Measurements from ENCODE around the gene C1QL2.
A peak's percentile ranks its signal among the peaks of the same experiment; 100 is the strongest.

Gene C1QL2

GRCh38 chr2:119196301-119197125, 38.0 kb upstream of the C1QL2 start:
- no peaks in the 10 kb centered on the region for H3K36me3 ChIP-seq (ENCODE audit: insufficient read depth, low read length)
- peaks cover 11% of the 10 kb centered on the region for H3K27me3 ChIP-seq (ENCODE audit: control insufficient read depth, insufficient read depth, low read length)
- no peak overlapping the region for H3K9ac ChIP-seq (ENCODE audit: low read depth, low read length)
- H3K4me1 ChIP-seq (ENCODE audit: control insufficient read depth, insufficient read depth, low read length): peaks cover 29% of the 10 kb centered on the region
- no peak overlapping the region for H3K4me3 ChIP-seq (ENCODE audit: low read length)
- H3K4me2 ChIP-seq (ENCODE audit: low read length): no peak overlapping the region
- H3K9me3 ChIP-seq (replicated peaks; ENCODE audit: low read length): no peaks in the 10 kb centered on the region

- H3K4me3 ChIP-seq (ENCODE audit: low read length): no peak overlapping the region
- peaks cover 29% of the 10 kb centered on the region for H3K4me1 ChIP-seq (ENCODE audit: control insufficient read depth, insufficient read depth, low read length)
- H3K27me3 ChIP-seq (ENCODE audit: control insufficient read depth, insufficient read depth, low read length): peaks cover 8% of the 10 kb centered on the region
- no peaks in the 10 kb centered on the region for H3K9me3 ChIP-seq (replicated peaks; ENCODE audit: low read length)
- H3K36me3 ChIP-seq (ENCODE audit: insufficient read depth, low read length): no peaks in the 10 kb centered on the region
- no peak overlapping the region for H3K9ac ChIP-seq (ENCODE audit: low read depth, low read length)
- no peak overlapping the region for H3K4me2 ChIP-seq (ENCODE audit: low read length)
These were observed 37.3 kb upstream of the C1QL2 start for GRCh38 chr2:119195887-119196286.

GRCh38 chr2:119195001-119195400, 36.5 kb upstream of the C1QL2 start:
- Histone ChIP-seq H3K36me3 (ENCODE audit: insufficient read depth, low read length) (no peaks in the 10 kb centered on the region), H3K4me2 (ENCODE audit: low read length) (no peak overlapping the region), H3K9ac (ENCODE audit: low read depth, low read length) (no peak overlapping the region), H3K9me3 (replicated peaks; ENCODE audit: low read length) (no peaks in the 10 kb centered on the region), H3K4me3 (ENCODE audit: low read length) (no peak overlapping the region), H3K4me1 (ENCODE audit: control insufficient read depth, insufficient read depth, low read length) (peaks cover 29% of the 10 kb centered on the region), H3K27me3 (ENCODE audit: control insufficient read depth, insufficient read depth, low read length) (peaks cover 6% of the 10 kb centered on the region)

- Histone ChIP-seq H3K4me1 (ENCODE audit: control insufficient read depth, insufficient read depth, low read length) (peaks cover 18% of the 10 kb centered on the region), H3K4me2 (ENCODE audit: low read length) (no peak overlapping the region), H3K27me3 (ENCODE audit: control insufficient read depth, insufficient read depth, low read length) (peaks cover 6% of the 10 kb centered on the region), H3K4me3 (ENCODE audit: low read length) (no peak overlapping the region), H3K36me3 (ENCODE audit: insufficient read depth, low read length) (no peaks in the 10 kb centered on the region), H3K9me3 (replicated peaks; ENCODE audit: low read length) (no peaks in the 10 kb centered on the region), H3K9ac (ENCODE audit: low read depth, low read length) (no peak overlapping the region)
These were observed 34.3 kb upstream of the C1QL2 start for GRCh38 chr2:119192893-119193292.

- Histone ChIP-seq H3K4me2 (ENCODE audit: low read length) (no peak overlapping the region), H3K4me1 (ENCODE audit: control insufficient read depth, insufficient read depth, low read length) (peaks cover 4% of the 10 kb centered on the region), H3K9me3 (replicated peaks; ENCODE audit: low read length) (no peaks in the 10 kb centered on the region), H3K27me3 (ENCODE audit: control insufficient read depth, insufficient read depth, low read length) (no peaks in the 10 kb centered on the region), H3K4me3 (ENCODE audit: low read length) (no peak overlapping the region), H3K9ac (ENCODE audit: low read depth, low read length) (no peak overlapping the region), H3K36me3 (ENCODE audit: insufficient read depth, low read length) (no peaks in the 10 kb centered on the region)
These were observed 32.0 kb upstream of the C1QL2 start for GRCh38 chr2:119190321-119191111.

- H3K27me3 ChIP-seq (ENCODE audit: control insufficient read depth, insufficient read depth, low read length): no peaks in the 10 kb centered on the region
These were observed 26.0 kb upstream of the C1QL2 start for GRCh38 chr2:119184512-119184911.

GRCh38 chr2:119181791-119182445, 23.4 kb upstream of the C1QL2 start:
- Histone ChIP-seq H3K9ac (ENCODE audit: low read depth, low read length) (no peak overlapping the region), H3K27me3 (ENCODE audit: control insufficient read depth, insufficient read depth, low read length) (no peaks in the 10 kb centered on the region), H3K9me3 (replicated peaks; ENCODE audit: low read length) (no peaks in the 10 kb centered on the region), H3K4me3 (ENCODE audit: low read length) (no peak overlapping the region), H3K4me2 (ENCODE audit: low read length) (no peak overlapping the region), H3K4me1 (ENCODE audit: control insufficient read depth, insufficient read depth, low read length) (peaks cover 19% of the 10 kb centered on the region), H3K36me3 (ENCODE audit: insufficient read depth, low read length) (no peaks in the 10 kb centered on the region)

More at GRCh38 chr2:119184512-119184911, 26.0 kb upstream of the C1QL2 start:
- Histone ChIP-seq H3K9ac (ENCODE audit: low read depth, low read length) (no peak overlapping the region), H3K36me3 (ENCODE audit: insufficient read depth, low read length) (no peaks in the 10 kb centered on the region), H3K4me2 (ENCODE audit: low read length) (no peak overlapping the region), H3K4me1 (ENCODE audit: control insufficient read depth, insufficient read depth, low read length) (peaks cover 11% of the 10 kb centered on the region), H3K4me3 (ENCODE audit: low read length) (no peak overlapping the region), H3K9me3 (replicated peaks; ENCODE audit: low read length) (no peaks in the 10 kb centered on the region)

- Histone ChIP-seq H3K4me1 (ENCODE audit: control insufficient read depth, insufficient read depth, low read length) (peaks cover 19% of the 10 kb centered on the region), H3K4me3 (ENCODE audit: low read length) (no peak overlapping the region), H3K9ac (ENCODE audit: low read depth, low read length) (no peak overlapping the region), H3K9me3 (replicated peaks; ENCODE audit: low read length) (no peaks in the 10 kb centered on the region), H3K4me2 (ENCODE audit: low read length) (no peak overlapping the region), H3K36me3 (ENCODE audit: insufficient read depth, low read length) (no peaks in the 10 kb centered on the region), H3K27me3 (ENCODE audit: control insufficient read depth, insufficient read depth, low read length) (no peaks in the 10 kb centered on the region)
These were observed 22.8 kb upstream of the C1QL2 start for GRCh38 chr2:119181391-119181790.

- no peaks in the 10 kb centered on the region for H3K9me3 ChIP-seq (replicated peaks; ENCODE audit: low read length)
- no peaks in the 10 kb centered on the region for H3K27me3 ChIP-seq (ENCODE audit: control insufficient read depth, insufficient read depth, low read length)
- peaks cover 19% of the 10 kb centered on the region for H3K4me1 ChIP-seq (ENCODE audit: control insufficient read depth, insufficient read depth, low read length)
- no peaks in the 10 kb centered on the region for H3K36me3 ChIP-seq (ENCODE audit: insufficient read depth, low read length)
- no peak overlapping the region for H3K4me3 ChIP-seq (ENCODE audit: low read length)
- H3K4me2 ChIP-seq (ENCODE audit: low read length): no peak overlapping the region
- H3K9ac ChIP-seq (ENCODE audit: low read depth, low read length): no peak overlapping the region
These were observed 22.3 kb upstream of the C1QL2 start for GRCh38 chr2:119180892-119181291.

GRCh38 chr2:119179991-119180390, 21.4 kb upstream of the C1QL2 start:
- H3K4me1 ChIP-seq (ENCODE audit: control insufficient read depth, insufficient read depth, low read length): peaks cover 19% of the 10 kb centered on the region
- H3K9ac ChIP-seq (ENCODE audit: low read depth, low read length): peak overlapping the region; percentile 44
- no peaks in the 10 kb centered on the region for H3K9me3 ChIP-seq (replicated peaks; ENCODE audit: low read length)
- H3K36me3 ChIP-seq (ENCODE audit: insufficient read depth, low read length): no peaks in the 10 kb centered on the region
- no peak overlapping the region for H3K4me3 ChIP-seq (ENCODE audit: low read length)
- H3K27me3 ChIP-seq (ENCODE audit: control insufficient read depth, insufficient read depth, low read length): no peaks in the 10 kb centered on the region
- no peak overlapping the region for H3K4me2 ChIP-seq (ENCODE audit: low read length)

GRCh38 chr2:119179202-119179601, 20.7 kb upstream of the C1QL2 start:
- Histone ChIP-seq H3K4me1 (ENCODE audit: control insufficient read depth, insufficient read depth, low read length) (peaks cover 19% of the 10 kb centered on the region), H3K4me3 (ENCODE audit: low read length) (no peak overlapping the region), H3K27me3 (ENCODE audit: control insufficient read depth, insufficient read depth, low read length) (no peaks in the 10 kb centered on the region), H3K9me3 (replicated peaks; ENCODE audit: low read length) (no peaks in the 10 kb centered on the region), H3K4me2 (ENCODE audit: low read length) (peak overlapping the region; percentile 7), H3K9ac (ENCODE audit: low read depth, low read length) (peak overlapping the region; percentile 44), H3K36me3 (ENCODE audit: insufficient read depth, low read length) (no peaks in the 10 kb centered on the region)
